GM18951 (cell line): ENCODE results near the gene DYNLL2.
"Not testable (repeated sequence)": the region's sequence is repeated elsewhere in the genome, so short reads cannot be mapped to it uniquely, and the experiment has no call there.

Experiments used
- POLR2A ChIP-seq: IDR thresholded peaks from 4 replicates; pipeline ENCODE4 v1.6.1; 2011; ENCODE audit warnings: mild to moderate bottlenecking; ENCODE audit not compliant: insufficient read length, insufficient read depth; ENCODE audit errors: extremely low read depth
- in situ Hi-C: fragments of 300-500 bp; cut with MboI; formaldehyde crosslinking; loops from one replicate; pipeline ENCODE4 v1.12.0; 2022; ENCODE audit warnings: low sequenced_read_pairs, mixed read lengths, inconsistent platforms; ENCODE audit not compliant: unreplicated experiment

The DYNLL2 gene

DNA sequence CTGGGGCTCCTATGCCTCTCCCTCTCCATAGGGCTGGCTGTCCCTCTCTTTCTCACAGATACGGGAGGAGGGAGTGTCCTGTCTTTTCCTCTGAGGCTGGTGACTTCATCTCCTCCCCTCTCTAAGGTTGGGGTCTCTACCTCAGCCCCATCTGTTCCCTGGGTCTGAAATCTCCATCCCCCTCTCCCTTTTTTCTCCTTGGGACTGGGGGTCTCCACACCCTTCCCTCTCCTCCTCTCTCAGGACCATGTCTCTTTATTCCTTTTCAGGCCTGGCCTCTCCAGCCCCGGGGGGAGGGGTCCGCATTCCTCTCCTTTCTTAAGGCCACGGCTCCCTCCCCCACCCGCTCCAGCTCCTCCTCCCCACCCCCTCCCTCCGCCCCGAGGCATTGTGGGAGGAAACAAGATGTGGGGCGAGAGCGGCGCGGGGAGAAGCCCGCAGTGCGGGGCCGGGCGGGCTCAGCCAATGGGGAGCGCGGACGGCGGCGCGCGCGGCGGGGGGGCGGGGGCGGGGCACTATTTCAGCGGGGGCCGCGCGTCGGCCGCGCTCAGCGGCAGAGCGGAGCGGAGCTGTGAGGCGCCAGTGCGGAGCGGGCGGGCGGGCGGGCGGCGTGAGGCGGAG, at the start of gene DYNLL2:
Gene DYNLL2 (plus strand): TSS at position 550 of the 621 bp plus-strand sequence. CDS start 3,672 bp downstream, outside the sequence.
- in situ Hi-C loops = no loop called here
- TF ChIP-seq POLR2A = peak; percentile 87

DNA sequence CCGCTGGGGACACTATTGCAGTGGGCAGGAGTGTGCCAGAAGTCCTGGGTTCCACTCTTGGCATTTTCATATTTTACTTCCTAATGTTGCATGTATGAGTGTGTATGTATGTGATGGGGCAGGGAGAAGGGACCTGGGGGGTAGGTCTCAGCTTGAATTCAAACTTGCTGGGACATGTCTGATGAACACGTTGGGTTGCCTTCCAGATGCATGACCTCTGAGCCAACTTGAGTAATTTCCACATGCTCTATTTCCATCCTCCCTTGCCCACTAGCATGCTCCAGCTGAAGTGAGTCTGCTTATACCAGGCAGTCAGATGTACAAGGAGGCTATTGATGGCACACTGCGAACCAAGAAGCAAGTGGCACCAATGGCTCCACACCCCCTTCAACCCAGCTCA, 43.2 kb upstream of the DYNLL2 start:
- in situ Hi-C loops = no loop called here

DNA sequence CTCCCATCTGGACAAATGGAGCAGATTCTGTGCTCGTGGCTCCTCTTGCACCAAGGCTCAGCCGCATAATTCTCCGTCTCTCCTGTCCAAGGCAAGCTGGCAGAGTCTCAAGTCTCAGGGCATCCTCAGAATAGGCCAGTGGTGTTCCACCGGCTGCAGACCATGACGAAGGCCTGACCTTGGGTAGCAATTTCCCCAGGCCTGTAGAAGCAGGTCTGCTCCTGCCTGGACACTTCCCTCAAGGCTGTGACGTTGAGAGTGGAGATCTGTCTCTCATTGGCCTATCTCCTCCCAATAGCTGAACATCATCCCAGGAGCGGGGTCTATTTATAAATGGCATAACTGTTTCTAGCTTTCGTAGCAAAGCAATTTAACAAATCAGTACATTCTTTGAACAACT, 42.8 kb upstream of the DYNLL2 start:
- no peak for TF ChIP-seq POLR2A
- in situ Hi-C loops = no loop called here

More for the DNA sequence above, 43.2 kb upstream of the DYNLL2 start:
- no peak for TF ChIP-seq POLR2A

DNA sequence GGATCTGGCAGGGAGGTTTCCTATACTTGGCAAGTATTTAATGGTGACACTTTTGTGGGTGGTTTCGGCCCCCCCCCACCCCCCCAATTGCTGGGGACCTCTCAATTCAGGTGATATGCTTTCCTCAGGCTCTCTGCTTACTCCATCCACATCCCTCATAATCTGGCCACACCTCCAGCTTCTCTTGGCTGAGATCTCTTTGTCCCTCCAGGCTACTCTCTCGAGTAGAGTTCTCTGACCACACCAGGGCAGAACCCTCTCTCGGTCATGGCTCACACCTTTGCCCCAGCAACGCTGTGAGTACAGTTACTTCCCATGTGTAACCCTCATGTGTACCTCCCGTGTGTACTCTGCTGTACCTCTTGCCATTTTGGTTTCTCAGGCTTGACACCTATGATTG, 42.1 kb upstream of the DYNLL2 start:
- in situ Hi-C loops = no loop called here
- TF ChIP-seq POLR2A = no peak

DNA sequence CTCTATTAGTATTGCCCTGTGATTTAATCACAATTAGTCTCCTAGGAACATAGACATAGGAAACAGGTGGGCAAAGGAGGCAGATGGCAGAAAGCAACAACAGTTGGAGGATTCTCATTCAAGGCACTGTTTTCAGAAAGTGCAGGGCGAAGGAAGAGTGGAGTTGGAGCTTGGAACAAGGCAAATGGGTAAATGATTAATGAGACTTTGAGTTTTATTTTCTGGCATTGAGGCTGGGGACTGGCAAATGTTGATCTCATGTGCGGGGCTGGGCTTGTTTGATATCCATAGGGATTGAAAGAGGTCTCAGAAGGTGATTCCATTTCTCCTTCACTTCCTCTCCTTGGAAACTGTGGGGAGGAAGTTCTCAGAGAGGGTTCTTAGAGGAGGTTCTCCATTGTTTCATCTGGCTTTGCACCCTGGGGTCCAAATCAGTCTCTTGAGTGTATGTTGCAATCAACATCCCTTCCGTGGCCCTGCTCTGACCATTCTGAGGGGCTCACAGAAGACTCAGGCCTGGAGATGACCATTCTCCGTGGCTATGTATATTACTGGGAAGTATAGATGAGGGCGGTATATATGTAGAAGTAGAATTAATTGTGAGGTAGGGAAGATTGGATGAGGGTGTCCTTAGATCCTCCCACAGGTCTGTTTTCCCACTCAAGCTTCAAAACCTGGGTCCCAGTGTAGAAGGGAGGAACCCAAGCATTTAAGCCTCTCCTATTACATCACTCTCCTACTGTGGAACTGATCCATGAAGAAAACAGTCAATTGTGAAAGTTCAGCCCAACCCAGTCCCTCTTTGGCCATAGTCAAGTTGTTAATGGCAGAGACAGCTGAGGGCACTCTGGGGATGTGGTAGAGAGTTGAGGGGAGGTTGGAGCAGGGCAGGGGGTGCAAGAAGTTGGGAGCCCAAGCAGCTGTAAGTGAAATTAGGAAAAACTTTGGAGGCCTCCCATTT, 39.7 kb upstream of the DYNLL2 start:
- TF ChIP-seq POLR2A = no peak
- in situ Hi-C loops = no loop called here

DNA sequence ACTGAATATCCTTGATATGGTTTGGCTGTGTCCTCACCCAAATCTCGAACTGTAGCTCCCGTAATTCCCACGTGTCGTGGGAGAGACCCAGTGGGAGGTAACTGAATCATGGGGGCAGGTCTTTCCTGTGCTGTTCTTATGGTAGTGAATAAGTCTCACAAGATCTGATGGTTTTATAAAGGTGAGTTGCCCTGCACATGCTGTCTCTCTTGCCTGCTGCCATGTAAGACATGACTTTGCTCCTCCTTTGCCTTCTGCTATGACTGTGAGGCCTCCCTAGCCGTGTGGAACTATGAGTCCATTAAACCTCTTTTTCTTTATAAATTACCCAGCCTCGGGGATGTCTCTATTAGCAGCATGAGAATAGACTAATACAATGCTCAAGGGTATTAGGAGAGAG, 39.0 kb upstream of the DYNLL2 start:
- in situ Hi-C loops = not testable (repeated sequence)

DNA sequence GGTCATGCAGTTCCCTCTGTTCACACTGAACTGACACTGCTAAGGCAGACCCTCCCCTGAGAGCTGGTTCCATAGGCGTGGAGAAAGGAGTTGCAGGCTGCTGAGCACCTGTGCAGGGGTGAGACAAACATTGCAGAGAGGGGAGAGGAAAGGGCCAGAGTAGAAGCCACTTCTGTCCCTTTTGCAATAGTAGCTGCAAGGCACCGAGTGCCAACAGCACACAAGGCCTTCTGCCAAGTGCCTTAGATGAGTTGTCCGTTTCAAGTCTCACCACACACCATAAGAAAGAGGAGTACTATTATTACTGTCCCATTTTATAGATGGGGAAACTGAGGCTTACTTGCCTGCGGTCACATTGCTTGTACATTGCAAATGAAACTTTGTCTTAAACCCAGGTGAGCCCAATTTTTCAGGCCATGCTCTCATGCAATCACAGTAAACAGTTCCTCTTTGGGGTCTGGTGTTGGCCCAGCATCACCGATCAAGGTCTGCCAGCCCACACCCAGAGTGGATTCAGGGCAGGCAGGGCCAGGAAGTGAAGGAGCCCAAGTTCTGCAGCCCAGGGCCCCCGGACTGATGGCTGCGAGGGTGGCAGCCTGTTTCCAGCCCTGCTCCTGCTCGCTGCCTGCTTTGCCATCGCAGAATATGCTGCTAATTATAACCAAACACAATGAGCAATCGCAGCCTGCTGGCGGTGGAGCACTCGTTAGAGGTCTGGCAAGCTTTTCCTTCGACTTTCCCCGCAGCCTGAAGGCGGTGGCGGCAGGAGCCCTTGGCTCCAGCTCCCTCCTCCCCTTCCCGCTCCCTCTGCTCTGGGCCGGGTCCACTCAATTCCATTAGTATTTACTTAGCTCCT, 36.8 kb upstream of the DYNLL2 start:
- TF ChIP-seq POLR2A = no peak
- in situ Hi-C loops = no loop called here

DNA sequence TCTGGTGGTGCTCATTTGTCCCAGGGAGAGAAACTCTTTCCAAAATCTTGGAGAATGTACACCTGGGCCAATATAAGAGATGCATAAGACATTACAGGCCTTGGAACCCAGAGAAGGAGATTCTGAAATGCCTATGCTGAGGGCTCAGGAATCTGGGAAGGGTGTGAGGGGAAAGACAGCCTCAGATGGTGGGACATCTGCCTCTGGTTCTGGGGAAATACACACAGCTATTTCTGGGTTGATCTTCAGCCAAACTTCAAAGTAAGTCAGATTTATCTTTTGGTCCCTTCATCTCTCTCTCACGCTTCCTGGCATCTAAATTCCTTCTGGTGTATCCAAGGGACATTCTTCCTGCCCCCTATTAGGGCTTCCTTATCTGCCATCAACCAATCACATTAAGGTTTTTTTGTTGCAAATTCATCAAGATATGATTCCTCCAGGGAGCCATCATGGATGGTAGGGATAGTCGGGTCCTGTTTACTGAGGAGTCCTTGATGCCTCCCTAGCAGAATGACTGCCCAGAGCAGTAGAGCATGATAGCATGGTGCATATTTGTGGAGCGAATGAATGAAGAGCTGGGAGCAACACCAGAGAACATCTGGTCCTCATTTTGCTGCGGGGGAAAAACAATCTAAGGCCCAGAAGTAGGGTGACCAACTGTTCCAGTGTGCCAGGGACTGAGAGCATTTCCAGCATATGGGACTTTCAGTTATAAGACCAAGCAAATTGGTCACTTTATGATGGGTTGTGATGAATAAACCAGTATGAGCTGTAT, 35.7 kb upstream of the DYNLL2 start:
- no peak for TF ChIP-seq POLR2A
- in situ Hi-C loops = no loop called here

DNA sequence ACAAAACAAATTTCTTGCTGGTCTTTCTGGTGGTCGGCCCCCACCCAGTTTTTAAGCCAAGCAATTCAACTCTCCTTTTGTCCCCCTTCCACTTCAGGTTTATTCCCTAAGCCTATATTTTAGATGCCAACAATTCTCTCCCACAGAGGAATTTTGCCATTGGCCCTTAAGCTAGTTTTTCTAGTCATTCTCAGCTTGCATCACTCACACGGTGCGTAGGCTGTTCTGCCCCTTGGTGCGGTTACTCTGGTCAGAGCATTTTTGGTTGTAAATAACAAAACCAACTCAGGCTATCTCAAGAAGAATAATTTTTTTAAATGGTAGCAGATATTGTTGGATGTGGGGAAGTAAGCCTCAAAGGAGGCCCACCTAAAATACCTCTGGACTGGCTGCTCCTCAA, 33.7 kb upstream of the DYNLL2 start:
- in situ Hi-C loops = no loop called here
- no peak for TF ChIP-seq POLR2A

DNA sequence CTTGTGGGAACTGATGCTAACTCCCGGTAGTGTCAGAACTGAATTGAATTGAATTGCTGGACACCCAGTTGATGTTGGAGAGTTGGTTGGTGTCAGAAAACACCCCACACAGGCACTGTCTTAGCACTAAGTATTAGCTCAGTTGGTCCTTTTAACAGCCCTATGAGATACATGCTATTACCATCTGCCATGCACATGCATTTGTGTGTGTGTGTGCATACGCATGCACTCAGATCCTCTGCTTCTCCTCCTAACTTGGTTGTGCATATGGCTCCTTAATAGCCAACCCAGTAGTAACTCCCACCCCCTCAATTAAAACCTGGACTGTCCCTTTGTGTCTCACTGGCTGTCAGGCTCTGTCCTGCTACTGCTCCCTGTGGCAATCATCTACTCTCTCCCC, 32.3 kb upstream of the DYNLL2 start:
- in situ Hi-C loops = no loop called here
- TF ChIP-seq POLR2A = no peak

DNA sequence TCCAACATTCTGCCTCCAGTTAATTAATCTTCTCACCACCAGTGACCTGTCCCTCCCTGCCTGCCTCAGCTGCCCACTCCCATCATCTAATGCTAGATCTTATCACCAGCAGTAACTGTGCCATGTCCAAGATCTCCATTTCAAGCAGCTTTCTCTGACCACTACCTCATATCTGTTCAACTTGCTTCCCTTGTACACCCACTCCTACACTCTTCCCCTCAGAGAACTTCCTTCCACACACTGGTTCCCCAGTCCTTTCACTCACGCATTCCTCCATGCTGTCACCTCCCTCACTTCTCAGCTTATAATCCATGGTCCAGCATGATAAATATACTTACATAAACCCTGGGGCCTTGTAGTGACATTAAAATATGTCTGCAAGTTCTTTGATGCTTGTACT, 31.8 kb upstream of the DYNLL2 start:
- in situ Hi-C loops = no loop called here
- no peak for TF ChIP-seq POLR2A

DNA sequence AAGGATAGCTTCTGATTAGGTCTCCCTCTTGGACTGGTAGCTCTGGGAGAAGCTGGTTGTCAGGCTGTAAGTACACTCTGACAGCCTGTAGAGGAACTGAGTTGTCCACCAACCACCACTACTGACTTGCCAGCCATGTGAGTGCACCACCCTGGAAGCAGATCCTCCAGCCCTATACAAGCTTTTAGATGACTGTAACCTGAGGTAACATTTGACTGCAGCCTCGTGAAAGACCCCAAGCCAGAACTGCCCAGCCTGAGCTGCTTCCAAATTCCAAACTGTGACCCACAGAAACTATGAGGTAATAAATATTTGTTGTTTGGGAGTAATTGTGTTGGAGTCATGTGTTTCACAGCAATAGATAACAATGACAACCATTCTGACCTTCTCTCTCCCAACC, 30.8 kb upstream of the DYNLL2 start:
- TF ChIP-seq POLR2A = no peak
- in situ Hi-C loops = no loop called here
